Loucy (cell line): ENCODE data around the gene SLCO4A1.

Experiments
- EZH2phosphoT487 ChIP-seq: fragments of 200-600 bp; IDR thresholded peaks from 2 replicates; pipeline ENCODE4 v1.6.1; 2018; ENCODE audit warnings: antibody characterized with exemption, mild to moderate bottlenecking, moderate library complexity, borderline replicate concordance
- TF ChIP-seq, protein P1 (sequence below): fragments of 200-600 bp; sonication (generic); conservative IDR thresholded peaks from 2 replicates; pipeline ENCODE4 v1.5.1; 2014; ENCODE audit warnings: mild to moderate bottlenecking, antibody characterized with exemption, low read length

DNA sequence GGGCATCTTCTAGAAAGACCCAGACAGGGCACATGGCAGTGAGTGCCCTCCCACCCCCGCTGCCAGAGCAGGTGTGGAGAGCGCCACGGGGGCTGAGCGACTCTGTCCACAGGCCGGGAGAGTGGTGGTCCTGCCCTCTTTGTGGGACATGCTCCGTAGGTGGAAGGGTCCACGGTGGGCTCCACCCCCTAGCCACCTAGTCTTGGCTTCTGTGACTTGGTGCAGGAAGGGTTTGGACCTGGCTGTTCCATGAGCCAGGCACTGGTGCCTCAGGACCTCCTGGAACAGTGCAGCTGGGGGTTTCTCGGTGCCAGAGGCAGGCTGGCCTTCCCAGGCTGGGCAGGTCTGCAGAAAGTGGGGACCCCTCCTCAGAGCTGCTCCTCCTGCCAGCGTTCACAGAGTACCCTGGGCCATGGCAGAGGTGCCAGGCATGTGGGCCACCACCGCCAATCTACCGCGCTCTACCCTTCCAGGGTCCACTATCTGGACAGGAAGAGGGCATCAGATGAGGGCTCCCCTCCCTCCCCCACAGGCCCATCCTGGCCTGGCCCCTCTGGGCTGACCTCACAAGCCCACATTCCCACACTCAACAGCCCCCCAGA, 23.0 kb downstream of the SLCO4A1 start:
- TF ChIP-seq, protein P1, sequence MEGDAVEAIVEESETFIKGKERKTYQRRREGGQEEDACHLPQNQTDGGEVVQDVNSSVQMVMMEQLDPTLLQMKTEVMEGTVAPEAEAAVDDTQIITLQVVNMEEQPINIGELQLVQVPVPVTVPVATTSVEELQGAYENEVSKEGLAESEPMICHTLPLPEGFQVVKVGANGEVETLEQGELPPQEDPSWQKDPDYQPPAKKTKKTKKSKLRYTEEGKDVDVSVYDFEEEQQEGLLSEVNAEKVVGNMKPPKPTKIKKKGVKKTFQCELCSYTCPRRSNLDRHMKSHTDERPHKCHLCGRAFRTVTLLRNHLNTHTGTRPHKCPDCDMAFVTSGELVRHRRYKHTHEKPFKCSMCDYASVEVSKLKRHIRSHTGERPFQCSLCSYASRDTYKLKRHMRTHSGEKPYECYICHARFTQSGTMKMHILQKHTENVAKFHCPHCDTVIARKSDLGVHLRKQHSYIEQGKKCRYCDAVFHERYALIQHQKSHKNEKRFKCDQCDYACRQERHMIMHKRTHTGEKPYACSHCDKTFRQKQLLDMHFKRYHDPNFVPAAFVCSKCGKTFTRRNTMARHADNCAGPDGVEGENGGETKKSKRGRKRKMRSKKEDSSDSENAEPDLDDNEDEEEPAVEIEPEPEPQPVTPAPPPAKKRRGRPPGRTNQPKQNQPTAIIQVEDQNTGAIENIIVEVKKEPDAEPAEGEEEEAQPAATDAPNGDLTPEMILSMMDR, result no peak
- no peak for TF ChIP-seq EZH2phosphoT487
